Astrocyte (in vitro differentiated cells and primary cell): ENCODE results near the gene COQ10A.

ENCODE experiments used
- CTCF ChIP-seq: IDR thresholded peaks from 2 replicates; pipeline ENCODE4 v1.5.1; 2011; ENCODE audit warnings: low read depth, mild to moderate bottlenecking, inconsistent platforms, low read length, moderate library complexity; ENCODE audit not compliant: insufficient read depth
- EZH2 ChIP-seq: IDR thresholded peaks from 2 replicates; pipeline ENCODE4 v1.6.1; 2012; ENCODE audit warnings: mild to moderate bottlenecking, low read length, inconsistent platforms; ENCODE audit not compliant: insufficient read depth

- TF ChIP-seq EZH2 (no peak), CTCF (peak; percentile 24)
These were observed 8.5 kb upstream of the COQ10A start, which contains the start of gene ANKRD52 for GRCh38 chr12:56258068-56258819.
